HUES48 (cell line): ENCODE data around the gene GALNT14.
"Not testable (repeated sequence)": the region's sequence is repeated elsewhere in the genome, so short reads cannot be mapped to it uniquely, and the experiment has no call there.

Experiments used
- H3K27ac ChIP-seq: one replicate; pipeline ENCODE4 v1.7.0; 2013; ENCODE audit warnings: low read depth, low read length, inconsistent platforms
- H3K27me3 ChIP-seq: 2 replicates; pipeline ENCODE4 v1.6.1; 2013; ENCODE audit warnings: mild to moderate bottlenecking, low read length; ENCODE audit not compliant: control insufficient read depth, insufficient read depth
- H3K36me3 ChIP-seq: 2 replicates; pipeline ENCODE4 v1.6.1; 2013; ENCODE audit warnings: low read length; ENCODE audit not compliant: control insufficient read depth, insufficient read depth
- H3K4me1 ChIP-seq: 2 replicates; pipeline ENCODE4 v1.6.1; 2013; ENCODE audit warnings: mild to moderate bottlenecking, low read length; ENCODE audit not compliant: control insufficient read depth, insufficient read depth
- H3K4me3 ChIP-seq: 2 replicates; pipeline ENCODE4 v1.5.1; 2013; ENCODE audit warnings: mild to moderate bottlenecking, low read depth, low read length
- H3K9ac ChIP-seq: 2 replicates; pipeline ENCODE4 v1.6.1; 2013; ENCODE audit warnings: mild to moderate bottlenecking, low read depth, low read length, moderate library complexity
- H3K9me3 ChIP-seq: 2 replicates; pipeline ENCODE4 v1.6.1; 2013; ENCODE audit warnings: low read length; ENCODE audit not compliant: control insufficient read depth, insufficient read depth

GALNT14 gene

GRCh38 chr2:30927465-30928075 lies 210.7 kb downstream of the GALNT14 start:
- no peaks in the 10 kb centered on the region for H3K27me3 ChIP-seq
- no peaks in the 10 kb centered on the region for H3K4me1 ChIP-seq
- no peak overlapping the region for H3K9ac ChIP-seq
- no peak overlapping the region for H3K4me3 ChIP-seq
- no peaks in the 10 kb centered on the region for H3K36me3 ChIP-seq
- no peaks in the 10 kb centered on the region for H3K9me3 ChIP-seq
- H3K27ac ChIP-seq: no peak overlapping the region

- Histone ChIP-seq H3K36me3 (no peaks in the 10 kb centered on the region), H3K9ac (no peak overlapping the region), H3K4me1 (no peaks in the 10 kb centered on the region), H3K9me3 (no peaks in the 10 kb centered on the region), H3K27ac (no peak overlapping the region), H3K27me3 (no peaks in the 10 kb centered on the region), H3K4me3 (no peak overlapping the region)
These were observed 211.6 kb downstream of the GALNT14 start for GRCh38 chr2:30926606-30927005.

- Histone ChIP-seq H3K36me3 (no peaks in the 10 kb centered on the region), H3K4me1 (no peaks in the 10 kb centered on the region), H3K4me3 (no peak overlapping the region), H3K27me3 (no peaks in the 10 kb centered on the region), H3K9ac (no peak overlapping the region), H3K9me3 (no peaks in the 10 kb centered on the region), H3K27ac (no peak overlapping the region)
These were observed 214.6 kb downstream of the GALNT14 start for GRCh38 chr2:30923623-30924022.

- Histone ChIP-seq H3K4me1 (no peaks in the 10 kb centered on the region), H3K9ac (no peak overlapping the region), H3K9me3 (no peaks in the 10 kb centered on the region), H3K27me3 (no peaks in the 10 kb centered on the region), H3K36me3 (no peaks in the 10 kb centered on the region), H3K27ac (no peak overlapping the region), H3K4me3 (no peak overlapping the region)
These were observed 217.7 kb downstream of the GALNT14 start for GRCh38 chr2:30920511-30920910.

- H3K9me3 ChIP-seq: no peaks in the 10 kb centered on the region
- peaks cover 3% of the 10 kb centered on the region; the same call in 1 of the 2 replicates for H3K4me1 ChIP-seq
- H3K4me3 ChIP-seq: no peak overlapping the region
- no peak overlapping the region for H3K27ac ChIP-seq
- H3K36me3 ChIP-seq: no peaks in the 10 kb centered on the region
- no peaks in the 10 kb centered on the region for H3K27me3 ChIP-seq
- no peak overlapping the region for H3K9ac ChIP-seq
These were observed 222.8 kb downstream of the GALNT14 start for GRCh38 chr2:30915486-30915885.

- H3K9ac ChIP-seq: no peak overlapping the region
- no peak overlapping the region for H3K4me3 ChIP-seq
- H3K9me3 ChIP-seq: no peaks in the 10 kb centered on the region
- H3K4me1 ChIP-seq: peaks cover 3% of the 10 kb centered on the region; the same call in 1 of the 2 replicates
- H3K36me3 ChIP-seq: no peaks in the 10 kb centered on the region
- H3K27me3 ChIP-seq: no peaks in the 10 kb centered on the region
- no peak overlapping the region for H3K27ac ChIP-seq
These were observed 223.8 kb downstream of the GALNT14 start for GRCh38 chr2:30914456-30914855.

GRCh38 chr2:30912056-30912455 lies 226.2 kb downstream of the GALNT14 start:
- no peak overlapping the region for H3K27ac ChIP-seq
- peaks cover 3% of the 10 kb centered on the region; the same call in 1 of the 2 replicates for H3K4me1 ChIP-seq
- H3K9me3 ChIP-seq: no peaks in the 10 kb centered on the region
- H3K4me3 ChIP-seq: no peak overlapping the region
- no peaks in the 10 kb centered on the region for H3K27me3 ChIP-seq
- no peaks in the 10 kb centered on the region for H3K36me3 ChIP-seq
- H3K9ac ChIP-seq: no peak overlapping the region

- H3K36me3 ChIP-seq: no peaks in the 10 kb centered on the region
- no peak overlapping the region for H3K27ac ChIP-seq
- peaks cover 3% of the 10 kb centered on the region; the same call in 1 of the 2 replicates for H3K4me1 ChIP-seq
- no peak overlapping the region for H3K9ac ChIP-seq
- no peaks in the 10 kb centered on the region for H3K27me3 ChIP-seq
- H3K4me3 ChIP-seq: no peak overlapping the region
- no peaks in the 10 kb centered on the region for H3K9me3 ChIP-seq
These were observed 226.9 kb downstream of the GALNT14 start for GRCh38 chr2:30911327-30911726.

- Histone ChIP-seq H3K9me3 (no peaks in the 10 kb centered on the region), H3K27me3 (no peaks in the 10 kb centered on the region), H3K9ac (no peak overlapping the region), H3K4me3 (no peak overlapping the region), H3K36me3 (no peaks in the 10 kb centered on the region), H3K4me1 (peaks cover 3% of the 10 kb centered on the region; the same call in 1 of the 2 replicates), H3K27ac (no peak overlapping the region)
These were observed 227.6 kb downstream of the GALNT14 start for GRCh38 chr2:30910686-30911085.

GRCh38 chr2:30904437-30904836 lies 233.8 kb downstream of the GALNT14 start:
- not testable (repeated sequence) for H3K27me3 ChIP-seq

GRCh38 chr2:30903326-30903725 lies 234.9 kb downstream of the GALNT14 start:
- Histone ChIP-seq H3K36me3 (no peaks in the 10 kb centered on the region), H3K9ac (no peak overlapping the region), H3K27me3 (no peaks in the 10 kb centered on the region), H3K9me3 (0 out of 2 replicates have a peak, but pooled peaks cover 6% of the 10 kb centered on the region), H3K4me3 (no peak overlapping the region), H3K27ac (no peak overlapping the region), H3K4me1 (no peaks in the 10 kb centered on the region)

More at GRCh38 chr2:30904437-30904836, 233.8 kb downstream of the GALNT14 start:
- H3K27ac ChIP-seq, H3K36me3 ChIP-seq, H3K9ac ChIP-seq, H3K4me1 ChIP-seq, H3K4me3 ChIP-seq, H3K9me3 ChIP-seq: not testable (repeated sequence)
